ENCODE results near the gene RTRAF. TPM values are rescaled to one million over a fixed set of nuclear protein-coding genes. Genes with fewer than 3 reads are reported as not detected.

The RTRAF gene
- total RNA-seq, 1 donor from 2014 or later = 119 TPM

- TF ChIP-seq CTCF (IDR thresholded peaks at IDR 0.05; ENCODE audit: insufficient read depth, low read length, poor library complexity, severe bottlenecking) = peak; percentile 61
- no peak overlapping the region for H3K4me3 ChIP-seq (ENCODE audit: low read depth, low read length)
- no peak for DNase-seq (ENCODE audit: low read depth)
- peaks cover 2% of the 10 kb centered on the region for H3K27me3 ChIP-seq (ENCODE audit: control insufficient read depth, insufficient read depth, low read length)
- peaks cover 2% of the 10 kb centered on the region for H3K36me3 ChIP-seq (ENCODE audit: control insufficient read depth, insufficient read depth, low read length)
Measured at GRCh38 chr14:52015411-52016030, 26.2 kb downstream of the RTRAF start.

- no peak for TF ChIP-seq CTCF (IDR thresholded peaks at IDR 0.05; ENCODE audit: insufficient read depth, low read length, poor library complexity, severe bottlenecking)
- Histone ChIP-seq H3K4me3 (ENCODE audit: low read depth, low read length) (no peak overlapping the region), H3K27me3 (ENCODE audit: control insufficient read depth, insufficient read depth, low read length) (peaks cover 2% of the 10 kb centered on the region), H3K36me3 (ENCODE audit: control insufficient read depth, insufficient read depth, low read length) (peaks cover 2% of the 10 kb centered on the region)
- DNase-seq (ENCODE audit: low read depth) = no peak
Measured at GRCh38 chr14:52018252-52018651, 28.9 kb downstream of the RTRAF start.

- no peak for DNase-seq (ENCODE audit: low read depth)
- peaks cover 2% of the 10 kb centered on the region for H3K36me3 ChIP-seq (ENCODE audit: control insufficient read depth, insufficient read depth, low read length)
- TF ChIP-seq CTCF (IDR thresholded peaks at IDR 0.05; ENCODE audit: insufficient read depth, low read length, poor library complexity, severe bottlenecking) = no peak
Measured at GRCh38 chr14:52018970-52019369, 29.6 kb downstream of the RTRAF start.

GRCh38 chr14:52020161-52020714, 30.9 kb downstream of the RTRAF start:
- Histone ChIP-seq H3K27me3 (ENCODE audit: control insufficient read depth, insufficient read depth, low read length) (peaks cover 2% of the 10 kb centered on the region), H3K36me3 (ENCODE audit: control insufficient read depth, insufficient read depth, low read length) (no peaks in the 10 kb centered on the region), H3K4me3 (ENCODE audit: low read depth, low read length) (no peak overlapping the region)
- no peak for TF ChIP-seq CTCF (IDR thresholded peaks at IDR 0.05; ENCODE audit: insufficient read depth, low read length, poor library complexity, severe bottlenecking)
- DNase-seq (ENCODE audit: low read depth) = no peak

More at GRCh38 chr14:52018970-52019369, 29.6 kb downstream of the RTRAF start:
- H3K27me3 ChIP-seq (ENCODE audit: control insufficient read depth, insufficient read depth, low read length) = peaks cover 2% of the 10 kb centered on the region
- H3K4me3 ChIP-seq (ENCODE audit: low read depth, low read length) = no peak overlapping the region

- no peak for TF ChIP-seq CTCF (IDR thresholded peaks at IDR 0.05; ENCODE audit: insufficient read depth, low read length, poor library complexity, severe bottlenecking)
- Histone ChIP-seq H3K4me3 (ENCODE audit: low read depth, low read length) (no peak overlapping the region), H3K27me3 (ENCODE audit: control insufficient read depth, insufficient read depth, low read length) (no peaks in the 10 kb centered on the region), H3K36me3 (ENCODE audit: control insufficient read depth, insufficient read depth, low read length) (no peaks in the 10 kb centered on the region)
- DNase-seq (ENCODE audit: low read depth) = no peak
Measured at GRCh38 chr14:52020866-52021717, 31.7 kb downstream of the RTRAF start.

All from kidney epithelial cell (primary cell).